NCI-H2081 treated with DMSO at 0.1 percent for 48 hours (cell line): Measurements from ENCODE around the gene PSG1.
"Not testable (repeated sequence)": the region's sequence is repeated elsewhere in the genome, so short reads cannot be mapped to it uniquely, and the experiment has no call there.

ENCODE experiments used
- DNase-seq: peaks from one replicate; lab custom pipeline; 2025; lab: John Stamatoyannopoulos, UW

PSG1 gene

DNA sequence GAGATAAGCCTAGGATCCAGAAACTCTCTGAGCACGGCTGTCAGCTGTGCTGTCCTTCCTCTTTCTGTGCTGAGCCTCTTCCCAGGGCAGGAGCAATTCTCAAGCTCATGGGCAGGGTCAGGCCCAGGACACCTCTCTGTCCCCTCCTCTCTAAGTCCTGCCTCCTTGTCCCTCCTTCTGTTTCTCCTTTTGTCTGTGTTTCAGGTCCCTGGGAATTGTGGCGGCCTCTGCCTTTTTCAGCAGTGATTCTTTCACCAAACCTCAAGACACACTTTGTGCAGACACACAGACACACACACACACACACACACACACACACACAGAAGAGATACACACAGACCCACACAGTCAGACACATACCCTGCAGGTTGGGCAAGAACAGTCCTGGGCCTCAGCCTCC lies at the start of gene PSG1:
TSS of gene PSG1 (minus strand) at position 101 of the 400 bp plus-strand sequence. CDS start 132 bp downstream, outside the sequence.
- DNase-seq, result no peak

DNA sequence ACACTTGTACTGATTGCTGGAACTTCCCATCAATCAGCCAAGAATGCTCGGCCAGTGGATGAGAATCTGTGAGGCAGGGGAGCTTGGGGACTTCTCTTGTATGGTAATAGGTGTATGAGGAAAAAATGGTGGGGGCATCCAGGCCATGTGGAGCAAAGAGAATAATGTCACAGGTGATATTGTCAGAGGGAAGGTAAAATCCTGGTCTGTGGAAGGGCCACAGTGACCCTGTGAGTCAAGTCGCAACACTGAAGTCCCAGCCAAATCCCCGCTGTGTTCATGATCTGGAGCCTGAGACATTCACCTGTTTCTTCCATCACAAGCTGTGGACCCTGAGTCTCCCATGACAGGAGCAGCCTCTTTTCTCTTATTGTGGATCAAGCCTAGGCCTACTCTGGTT lies 49.4 kb upstream of the PSG1 start:
- no peak for DNase-seq

DNA sequence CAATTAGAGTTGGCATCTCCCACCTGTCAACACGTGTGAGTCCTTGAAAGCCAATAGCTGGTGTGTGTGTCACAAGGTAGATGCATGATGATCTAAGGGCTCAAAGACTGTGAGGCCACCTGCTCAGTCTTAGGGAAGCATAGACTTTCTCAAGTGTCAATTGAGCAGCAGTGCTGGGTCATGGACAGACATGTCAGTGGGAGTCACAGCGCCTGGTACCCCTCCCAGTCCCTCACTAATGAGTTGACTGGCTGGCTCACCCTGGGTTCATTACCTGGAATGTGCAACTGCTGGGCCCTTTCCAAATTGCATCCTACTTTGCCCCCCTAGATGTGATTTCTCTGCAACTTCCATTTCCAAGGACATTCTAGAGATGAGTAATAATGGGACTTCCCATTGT lies 47.3 kb upstream of the PSG1 start:
- no peak for DNase-seq

DNA sequence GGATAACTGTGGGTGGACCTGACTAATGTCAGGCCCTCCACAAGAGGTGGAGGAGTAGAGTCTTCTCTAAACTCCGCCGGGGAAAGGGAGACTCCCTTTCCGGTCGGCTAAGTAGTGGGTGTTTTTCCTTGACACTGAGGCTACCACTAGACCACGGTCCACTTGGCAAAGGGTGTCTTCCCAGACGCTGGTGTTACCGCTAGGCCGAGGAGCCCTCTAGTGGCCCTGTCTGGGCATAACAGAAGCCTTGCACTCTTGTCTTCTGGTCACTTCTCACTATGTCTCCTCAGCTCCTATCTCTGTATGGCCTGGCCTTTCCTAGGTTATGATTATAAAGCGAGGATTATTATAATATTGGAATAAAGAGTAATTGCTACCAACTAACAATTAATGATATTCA lies 43.6 kb upstream of the PSG1 start:
- DNase-seq, result not testable (repeated sequence)

DNA sequence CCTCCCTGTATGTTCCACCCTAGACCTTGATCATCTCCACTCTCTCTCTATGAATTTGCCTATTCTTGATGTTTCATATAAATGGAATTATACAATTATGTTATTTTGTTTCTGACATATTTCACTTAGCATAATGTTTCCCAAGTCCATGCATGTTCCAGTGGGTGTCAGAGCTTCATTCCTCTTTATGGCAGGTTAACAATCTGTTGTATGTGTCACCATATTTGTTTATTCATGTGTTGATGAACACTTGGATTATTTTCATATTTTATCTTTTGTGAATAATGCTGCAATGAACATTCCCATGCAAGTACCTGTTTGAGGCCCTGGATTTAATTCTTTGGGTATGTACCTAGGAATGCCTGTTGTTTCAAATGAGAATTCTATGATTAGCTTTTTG lies 41.5 kb upstream of the PSG1 start:
- DNase-seq, result not testable (repeated sequence)

DNA sequence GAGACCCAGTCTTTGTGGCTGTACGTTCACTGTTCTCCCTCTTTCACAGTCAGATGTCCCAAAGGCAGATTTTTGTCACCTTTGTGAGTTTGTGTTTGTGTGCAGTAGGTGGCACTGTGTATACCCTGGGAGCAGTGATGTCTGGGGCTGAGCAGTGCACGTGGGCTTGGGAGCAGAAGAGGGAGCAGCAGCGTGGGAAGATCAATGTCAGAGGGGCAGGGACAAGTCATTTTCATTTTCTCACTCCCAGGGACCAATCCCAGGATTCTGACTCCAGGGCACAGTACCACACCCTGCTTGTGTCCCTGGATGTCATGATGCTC lies 40.2 kb upstream of the PSG1 start:
- DNase-seq, result no peak

DNA sequence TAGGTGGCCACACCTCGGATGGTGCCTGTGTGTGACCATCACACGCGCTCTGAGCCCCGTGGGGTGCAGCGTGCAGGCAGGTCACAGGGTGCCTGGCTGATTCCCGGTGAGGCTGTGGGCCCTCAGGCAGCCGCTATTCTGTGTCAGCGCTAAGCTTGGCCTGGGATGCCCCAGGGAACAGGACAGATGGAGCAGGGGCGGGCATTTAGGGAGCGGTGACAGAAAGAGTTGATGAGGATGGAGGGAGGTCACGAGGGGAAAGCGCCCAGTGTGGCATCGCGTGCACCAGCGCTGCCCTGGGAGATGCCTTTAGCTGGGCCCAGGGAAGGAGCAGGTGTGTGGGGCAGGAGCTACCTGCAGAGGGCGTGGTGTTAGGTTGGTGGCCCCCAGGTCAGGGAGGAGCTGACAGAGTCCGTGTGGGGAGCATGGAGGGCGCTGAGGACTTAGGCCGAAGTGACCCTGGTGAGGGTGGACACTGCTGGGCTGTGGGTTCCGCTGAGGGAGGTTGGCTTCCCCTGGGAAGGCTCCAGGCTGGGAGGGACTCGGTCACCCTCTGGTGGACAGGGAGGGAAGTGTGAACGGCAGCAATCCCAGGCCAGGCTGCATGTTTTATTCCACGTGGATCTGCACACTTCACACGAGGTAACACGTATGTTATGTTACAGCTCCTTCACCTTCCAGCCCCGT lies 39.7 kb upstream of the PSG1 start:
- DNase-seq, result not testable (repeated sequence)

DNA sequence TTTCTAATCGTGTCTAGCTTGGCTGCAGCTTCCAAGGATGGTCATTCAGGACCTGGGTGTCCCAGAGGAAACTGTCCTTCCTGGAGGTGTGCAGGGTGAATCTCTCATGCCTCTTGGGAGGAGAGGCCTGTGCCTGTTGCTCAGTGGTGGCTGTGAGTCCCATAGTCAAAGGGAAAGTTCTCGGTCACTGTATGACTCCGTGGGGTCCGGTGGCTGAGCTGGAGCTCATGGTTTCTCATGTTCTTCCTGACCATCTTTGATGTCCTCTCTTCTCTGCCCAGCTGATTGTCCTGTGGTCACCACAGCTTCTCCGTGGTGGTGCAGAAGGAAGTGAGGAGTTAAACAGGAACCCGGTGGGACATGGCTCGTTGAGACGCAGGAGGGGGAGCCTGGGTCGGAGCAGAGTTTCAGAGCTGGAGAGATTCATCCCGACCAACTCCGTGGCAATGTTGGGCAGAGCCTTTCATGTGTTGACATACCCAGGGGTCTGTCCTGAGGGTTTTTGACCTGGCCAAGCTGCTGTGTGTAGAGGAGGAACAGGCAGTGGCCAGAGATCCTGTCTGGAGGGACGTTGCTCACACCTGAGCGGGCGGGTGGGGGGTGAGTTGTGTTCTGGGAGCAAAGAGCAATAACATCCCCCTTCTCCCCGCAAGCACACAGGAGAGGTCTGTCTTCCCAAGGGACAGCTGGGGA lies 39.0 kb upstream of the PSG1 start:
- not testable (repeated sequence) for DNase-seq

DNA sequence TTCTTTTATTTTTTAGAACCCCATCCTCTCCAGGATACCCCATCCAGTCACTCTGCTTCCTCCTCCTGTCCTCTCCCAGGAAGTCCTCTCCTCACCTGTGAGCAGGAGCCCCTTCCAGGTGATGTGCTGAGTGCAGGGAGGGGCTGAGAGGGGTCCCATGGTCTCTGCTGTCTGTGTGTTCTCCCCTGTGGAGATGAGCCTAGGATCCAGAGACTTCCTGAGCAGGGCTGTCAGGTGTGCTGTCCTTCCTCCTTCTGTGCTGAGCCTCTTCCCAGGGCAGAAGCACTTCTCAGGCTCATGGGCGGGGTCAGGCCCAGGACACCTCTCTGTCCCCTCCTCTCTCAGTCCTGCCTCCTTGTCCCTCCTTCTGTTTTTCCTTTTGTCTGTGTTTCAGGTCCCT lies 38.1 kb upstream of the PSG1 start, which contains the start of gene PSG6:
TSS of gene PSG6 (minus strand) at position 261 of the 400 bp plus-strand sequence. CDS start at position 159, 102 bp downstream.
- DNase-seq, result not testable (repeated sequence)

DNA sequence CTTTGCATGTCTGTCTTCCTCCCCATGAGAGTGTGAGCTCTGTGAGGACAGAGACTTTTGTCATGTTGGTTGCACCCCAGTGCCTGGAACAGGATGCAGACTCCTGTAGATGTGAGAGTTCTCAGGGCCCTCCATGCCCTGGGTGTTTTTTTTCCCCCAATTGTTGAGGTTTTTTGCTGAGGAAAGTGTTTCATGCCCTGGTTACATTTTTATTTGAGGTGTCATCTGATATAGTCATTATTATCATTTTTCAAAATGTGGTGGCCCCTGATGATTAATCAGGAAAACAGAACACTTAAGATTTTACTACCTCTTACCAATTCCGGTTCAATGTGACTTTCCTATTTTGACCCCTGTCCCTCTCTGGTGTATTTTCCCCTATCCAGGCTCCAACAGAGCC lies 37.4 kb upstream of the PSG1 start:
- not testable (repeated sequence) for DNase-seq

DNA sequence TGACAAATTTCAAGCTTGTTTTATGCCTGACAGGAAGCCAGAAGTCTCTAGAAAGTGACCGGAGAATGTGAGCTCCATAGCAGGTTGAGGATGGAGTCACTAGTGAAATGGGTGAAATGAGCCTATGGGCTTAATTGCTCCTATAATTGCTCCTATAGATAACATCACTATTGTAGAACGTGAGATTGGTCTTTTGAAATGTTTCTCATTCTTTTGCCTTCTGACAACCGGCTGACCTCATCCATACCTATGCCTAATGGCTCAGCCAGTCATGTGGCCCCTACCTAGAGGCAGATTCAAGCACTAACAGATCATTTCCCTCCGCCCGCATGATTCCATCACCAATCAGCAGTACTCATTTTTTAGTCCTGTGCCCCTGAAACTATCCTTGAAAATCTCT lies 34.0 kb upstream of the PSG1 start:
- DNase-seq, result not testable (repeated sequence)

DNA sequence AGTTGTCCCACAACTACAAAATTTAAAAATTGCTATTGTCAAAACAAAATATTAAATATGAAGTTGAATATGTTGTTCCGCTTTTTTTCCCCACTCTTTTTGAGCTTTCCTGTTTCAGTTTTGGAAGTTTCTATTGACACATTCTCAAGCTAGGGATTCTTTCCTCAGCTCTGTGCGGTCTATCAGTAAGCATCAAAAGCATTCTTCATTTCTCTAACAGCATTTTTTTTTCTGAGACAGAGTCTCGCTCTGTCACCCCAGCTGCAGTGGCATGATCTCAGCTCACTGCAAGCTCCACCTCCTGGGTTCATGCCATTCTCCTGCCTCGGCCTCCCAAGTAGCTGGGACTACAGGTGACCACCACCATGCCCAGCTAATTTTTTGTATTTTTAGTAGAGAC lies 33.4 kb upstream of the PSG1 start:
- DNase-seq, result not testable (repeated sequence)

DNA sequence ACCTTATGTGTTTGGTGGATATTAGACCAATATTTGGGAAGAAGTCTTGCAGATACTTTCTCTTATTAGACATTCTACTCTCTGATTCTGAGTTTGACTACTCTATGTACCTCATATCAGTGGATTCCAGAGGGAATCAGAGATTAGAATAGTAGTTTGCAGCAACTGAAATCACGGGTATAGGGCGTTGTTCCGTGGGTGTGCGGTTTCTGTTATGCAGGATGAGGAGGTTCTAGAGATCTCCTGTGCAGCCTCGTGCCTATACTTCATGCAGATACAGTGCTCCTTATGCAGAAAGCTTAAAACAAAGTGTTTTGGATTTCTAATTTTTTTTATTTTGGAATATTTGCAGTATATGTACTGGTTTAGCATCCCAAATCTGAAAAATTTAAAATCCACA lies 32.2 kb upstream of the PSG1 start:
- DNase-seq, result not testable (repeated sequence)

DNA sequence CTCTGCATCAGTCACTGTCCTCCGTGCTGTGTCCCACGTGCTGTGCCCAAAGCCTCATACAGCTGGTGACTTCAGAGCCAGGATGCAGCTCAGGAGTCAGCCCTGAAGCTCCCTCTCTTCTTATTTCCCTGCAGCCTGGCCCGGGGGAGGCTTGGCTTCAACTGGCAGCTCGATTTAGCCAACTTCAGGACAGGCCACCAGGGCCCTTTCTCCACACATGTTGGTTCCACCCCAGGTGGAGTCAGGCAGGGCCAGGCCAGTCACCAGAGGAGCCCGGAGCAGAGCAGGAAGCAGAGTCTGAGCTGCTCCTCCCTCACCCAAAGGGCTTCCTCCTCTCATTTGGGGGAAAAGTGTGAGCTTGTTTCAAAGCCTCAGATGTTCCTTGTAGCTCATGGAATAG lies 26.6 kb upstream of the PSG1 start:
- not testable (repeated sequence) for DNase-seq

DNA sequence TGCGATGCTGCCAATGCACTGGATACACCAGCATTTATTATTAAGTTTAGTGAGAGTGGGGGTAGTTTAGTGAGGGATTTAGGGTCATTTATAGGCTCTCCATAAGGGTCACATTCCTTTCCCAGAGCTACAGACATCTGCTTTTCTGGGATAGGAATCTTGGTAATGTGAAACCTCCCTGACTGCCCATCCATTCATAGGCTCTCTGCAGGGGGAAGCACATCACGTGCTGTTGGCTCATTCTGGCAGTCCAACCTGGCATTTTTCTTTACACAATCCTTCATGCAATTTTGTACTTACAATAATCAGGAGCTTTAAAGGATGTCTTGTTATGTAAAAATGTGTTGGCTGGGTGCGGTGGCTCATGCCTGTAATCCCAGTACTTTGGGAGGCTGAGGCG lies 21.0 kb upstream of the PSG1 start:
- DNase-seq, result not testable (repeated sequence)

DNA sequence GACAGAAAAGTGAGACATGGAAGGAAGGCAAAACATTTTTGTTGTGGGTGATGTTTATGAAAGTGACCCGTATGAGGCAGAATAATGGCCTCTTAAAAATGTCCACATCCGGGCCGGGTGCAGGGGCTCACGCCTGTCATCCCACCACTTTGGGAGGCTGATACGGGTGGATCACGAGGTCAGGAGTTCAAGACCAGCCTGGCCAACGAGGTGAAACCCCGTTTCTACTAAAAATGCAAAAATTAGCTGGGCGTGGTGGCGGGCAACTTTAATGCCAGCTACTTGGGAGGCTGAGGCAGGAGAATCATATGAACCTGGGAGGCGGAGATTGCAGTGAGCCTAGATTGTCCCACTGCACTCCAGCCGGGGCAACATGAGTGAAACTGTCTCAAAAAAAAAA lies 20.2 kb upstream of the PSG1 start:
- DNase-seq, result not testable (repeated sequence)

DNA sequence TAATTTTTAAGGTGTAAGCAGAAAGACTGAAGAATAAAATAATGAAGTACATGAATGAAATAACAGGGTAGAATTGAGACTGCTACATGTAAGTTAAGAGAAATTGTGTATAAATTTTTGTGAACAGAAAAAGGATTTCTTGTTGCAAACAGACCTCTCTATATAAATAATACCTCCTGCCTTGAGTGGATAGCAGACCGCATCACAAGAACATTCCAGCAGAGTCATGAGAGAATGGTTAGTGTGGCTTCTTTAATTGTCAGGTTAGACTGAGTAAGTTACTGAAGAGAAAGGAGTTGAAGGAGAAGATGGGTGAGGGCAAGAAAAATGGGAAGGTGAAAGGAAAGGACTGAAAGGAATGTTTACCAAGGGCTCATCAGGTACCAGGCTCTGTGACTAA lies 19.6 kb upstream of the PSG1 start:
- DNase-seq, result not testable (repeated sequence)

DNA sequence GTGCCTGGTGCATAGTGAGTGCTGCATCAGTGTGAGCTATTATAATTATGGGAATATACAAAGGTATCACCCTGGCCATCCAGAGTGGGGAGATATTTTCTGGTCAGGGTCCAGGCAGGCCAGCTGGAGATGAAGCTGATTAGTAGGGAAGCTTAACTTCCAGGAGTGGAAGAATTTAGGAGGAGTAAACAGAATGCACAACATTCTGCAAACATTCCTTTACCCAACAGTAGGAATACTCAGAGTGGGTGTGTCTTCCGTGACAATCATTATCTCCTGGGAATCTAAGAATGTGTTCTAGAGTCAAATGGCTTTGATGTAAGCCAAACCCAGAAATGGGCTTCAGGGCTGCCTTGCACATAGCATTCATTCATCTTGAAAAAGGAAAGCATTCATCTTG lies 19.1 kb upstream of the PSG1 start:
- DNase-seq, result not testable (repeated sequence)

DNA sequence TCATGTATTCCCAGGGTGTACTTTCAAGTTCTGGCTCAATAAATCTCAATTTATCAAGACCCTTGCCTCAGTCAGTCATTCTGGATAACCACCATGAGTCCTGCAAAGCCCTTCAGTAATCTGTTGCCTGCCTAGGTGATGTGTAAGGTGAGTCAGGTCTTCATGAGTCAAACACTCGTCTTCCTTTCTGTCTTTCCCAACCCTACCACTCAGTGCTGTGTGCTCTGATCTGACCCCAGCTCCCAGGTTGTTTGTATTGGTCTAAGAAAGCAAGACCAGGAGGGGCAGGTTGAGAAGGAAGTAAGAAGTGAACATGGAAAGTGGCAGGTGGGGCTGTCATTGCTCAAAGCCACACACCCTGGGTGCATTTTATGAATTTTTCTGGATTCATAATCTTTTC lies 18.2 kb upstream of the PSG1 start:
- DNase-seq, result not testable (repeated sequence)

DNA sequence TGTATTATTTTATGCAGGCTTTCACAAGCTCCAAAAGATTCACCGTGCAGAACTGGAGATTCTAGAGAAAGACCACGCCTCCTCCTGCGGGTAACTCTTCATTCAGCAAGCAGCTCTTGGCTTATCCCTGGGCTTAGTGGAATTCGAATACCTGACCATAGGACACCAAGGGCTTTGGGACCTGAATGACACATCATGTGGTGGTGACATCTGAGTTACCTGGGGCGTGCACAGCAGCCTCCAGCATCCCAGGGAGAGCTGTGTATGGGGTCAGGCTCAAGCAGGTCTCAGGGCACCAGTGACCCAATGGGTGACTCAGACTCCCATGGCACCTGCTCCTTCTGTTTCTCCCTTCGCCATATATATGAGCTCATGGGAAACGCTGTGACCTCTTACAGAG lies 10.9 kb upstream of the PSG1 start:
- DNase-seq, result not testable (repeated sequence)

DNA sequence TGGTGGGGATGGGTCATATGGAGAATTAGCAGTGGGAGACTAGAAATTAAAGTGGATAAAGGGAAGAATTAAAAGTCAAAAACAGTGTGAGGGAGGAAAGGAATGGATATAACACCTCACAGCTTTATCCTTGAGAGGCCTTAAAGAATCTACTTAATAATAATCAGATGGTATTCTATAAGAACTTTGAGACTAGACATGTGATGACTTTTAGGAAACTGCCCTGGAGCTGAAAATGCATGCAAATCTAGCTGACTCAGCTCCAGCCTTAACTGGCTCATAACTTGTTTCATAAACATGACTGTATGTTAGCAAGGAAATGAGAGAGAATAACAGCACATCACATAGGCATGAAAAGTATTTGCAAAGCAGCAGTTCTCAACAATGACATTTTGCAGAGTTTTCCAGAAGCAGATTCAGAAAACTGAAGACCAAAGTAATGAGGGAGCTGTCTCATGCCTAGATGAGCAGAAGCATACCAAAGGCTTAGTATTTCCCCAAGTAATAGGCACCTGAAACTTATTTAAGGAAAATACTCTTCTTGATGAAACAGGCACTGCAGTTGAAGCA lies 8.4 kb upstream of the PSG1 start:
- not testable (repeated sequence) for DNase-seq

DNA sequence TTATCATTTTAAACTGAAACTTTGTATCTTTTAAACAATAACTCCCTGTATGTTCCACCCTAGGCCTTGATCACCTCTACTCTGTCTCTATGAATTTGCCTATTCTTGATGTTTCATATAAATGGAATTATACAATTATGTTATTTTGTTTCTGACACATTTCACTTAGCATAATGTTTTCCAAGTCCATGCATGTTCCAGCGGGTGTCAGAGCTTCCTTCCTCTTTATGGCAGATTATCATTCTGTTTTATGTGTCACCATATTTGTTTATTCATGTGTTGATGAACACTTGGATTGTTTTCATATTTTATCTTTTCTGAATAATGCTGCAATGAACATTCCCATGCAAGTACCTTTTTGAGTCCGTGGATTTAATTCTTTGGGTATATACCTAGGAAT lies 3.2 kb upstream of the PSG1 start:
- DNase-seq, result not testable (repeated sequence)

DNA sequence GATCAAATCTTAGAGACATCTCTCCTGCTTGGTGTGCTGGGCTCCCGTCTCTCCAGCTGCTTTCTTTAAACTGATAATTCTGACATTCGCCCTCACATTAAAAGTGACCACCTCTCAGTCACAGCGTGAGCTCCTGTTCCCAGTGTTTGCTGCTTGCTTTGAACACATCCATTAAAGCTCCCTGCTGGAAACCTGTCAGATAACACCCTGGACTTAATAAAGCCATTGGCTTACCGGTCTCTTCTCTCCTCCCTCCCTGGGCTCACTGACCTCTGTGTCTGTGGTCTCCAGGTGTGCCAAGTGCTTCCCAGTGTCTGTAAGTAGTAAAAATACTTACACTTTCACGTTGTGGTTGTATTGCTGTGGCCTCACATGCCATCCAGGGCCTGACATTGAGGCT lies 2.5 kb upstream of the PSG1 start:
- not testable (repeated sequence) for DNase-seq
